Right renal cortex interstitium (tissue), 3 donors: ENCODE results near the gene SLC6A4. TPM values are rescaled to one million over a fixed set of nuclear protein-coding genes. Genes with fewer than 3 reads are reported as not detected.
"Not testable (repeated sequence)": the region's sequence is repeated elsewhere in the genome, so short reads cannot be mapped to it uniquely, and the experiment has no call there.

Source experiments
- DNase-seq, 3 donors: peaks; one replicate each; pipeline ENCODE4 v3.0.0-alpha.2; 2013; ENCODE audit warnings: low read depth in 3 of 3, low spot score in 2 of 3
- polyA plus RNA-seq, 3 donors: library from polyadenylated mRNA; unstranded; fragments of 120-200 nt; gene quantifications; one replicate each; pipeline ENCODE4 v1.2.1, GENCODE V29; 2013; ENCODE audit not compliant: insufficient read length in 3 of 3

SLC6A4 gene
- polyA plus RNA-seq, 3 donors: 0.71 to 0.88 (median 0.76) TPM

GRCh38 chr17:30220414-30220813, 15.1 kb downstream of the SLC6A4 start:
- no peak for DNase-seq

GRCh38 chr17:30219833-30220232, 15.7 kb downstream of the SLC6A4 start:
- DNase-seq: no peak

GRCh38 chr17:30219315-30219714, 16.2 kb downstream of the SLC6A4 start:
- DNase-seq: no peak

GRCh38 chr17:30218799-30219198, 16.7 kb downstream of the SLC6A4 start:
- no peak for DNase-seq

- no peak for DNase-seq
Observed at GRCh38 chr17:30217746-30218245, 17.7 kb downstream of the SLC6A4 start.

GRCh38 chr17:30217054-30217453, 18.4 kb downstream of the SLC6A4 start:
- no peak for DNase-seq

GRCh38 chr17:30212750-30213149, 22.7 kb downstream of the SLC6A4 start:
- no peak for DNase-seq

- DNase-seq: no peak
Observed at GRCh38 chr17:30211371-30211770, 24.1 kb downstream of the SLC6A4 start.

- DNase-seq: no peak
Observed at GRCh38 chr17:30210901-30211300, 24.6 kb downstream of the SLC6A4 start.

- DNase-seq: no peak
Observed at GRCh38 chr17:30210366-30210765, 25.1 kb downstream of the SLC6A4 start.

- DNase-seq: no peak
Observed at GRCh38 chr17:30209930-30210329, 25.6 kb downstream of the SLC6A4 start.

GRCh38 chr17:30208214-30208613, 27.3 kb downstream of the SLC6A4 start:
- no peak for DNase-seq

- no peak for DNase-seq
Observed at GRCh38 chr17:30207655-30208054, 27.8 kb downstream of the SLC6A4 start.

- DNase-seq: no peak
Observed at GRCh38 chr17:30203471-30203981, 32.0 kb downstream of the SLC6A4 start.

GRCh38 chr17:30200656-30201055, 34.8 kb downstream of the SLC6A4 start:
- DNase-seq: not testable (repeated sequence)

GRCh38 chr17:30200106-30200505, 35.4 kb downstream of the SLC6A4 start:
- no peak for DNase-seq

- no peak for DNase-seq
Observed at GRCh38 chr17:30199600-30199999, 35.9 kb downstream of the SLC6A4 start.

GRCh38 chr17:30197416-30197815, 38.1 kb downstream of the SLC6A4 start:
- no peak for DNase-seq

GRCh38 chr17:30196504-30196903, 39.0 kb downstream of the SLC6A4 start:
- no peak for DNase-seq

- DNase-seq: no peak
Observed at GRCh38 chr17:30191072-30191471, 44.4 kb downstream of the SLC6A4 start.

- no peak for DNase-seq
Observed at GRCh38 chr17:30188211-30188939, 47.1 kb downstream of the SLC6A4 start.

GRCh38 chr17:30187573-30187972, 47.9 kb downstream of the SLC6A4 start:
- DNase-seq: no peak
